ENCODE measurements around the gene SPEM3.
A peak's percentile ranks its signal among the peaks of the same experiment; 100 is the strongest.

Gene SPEM3

DNA sequence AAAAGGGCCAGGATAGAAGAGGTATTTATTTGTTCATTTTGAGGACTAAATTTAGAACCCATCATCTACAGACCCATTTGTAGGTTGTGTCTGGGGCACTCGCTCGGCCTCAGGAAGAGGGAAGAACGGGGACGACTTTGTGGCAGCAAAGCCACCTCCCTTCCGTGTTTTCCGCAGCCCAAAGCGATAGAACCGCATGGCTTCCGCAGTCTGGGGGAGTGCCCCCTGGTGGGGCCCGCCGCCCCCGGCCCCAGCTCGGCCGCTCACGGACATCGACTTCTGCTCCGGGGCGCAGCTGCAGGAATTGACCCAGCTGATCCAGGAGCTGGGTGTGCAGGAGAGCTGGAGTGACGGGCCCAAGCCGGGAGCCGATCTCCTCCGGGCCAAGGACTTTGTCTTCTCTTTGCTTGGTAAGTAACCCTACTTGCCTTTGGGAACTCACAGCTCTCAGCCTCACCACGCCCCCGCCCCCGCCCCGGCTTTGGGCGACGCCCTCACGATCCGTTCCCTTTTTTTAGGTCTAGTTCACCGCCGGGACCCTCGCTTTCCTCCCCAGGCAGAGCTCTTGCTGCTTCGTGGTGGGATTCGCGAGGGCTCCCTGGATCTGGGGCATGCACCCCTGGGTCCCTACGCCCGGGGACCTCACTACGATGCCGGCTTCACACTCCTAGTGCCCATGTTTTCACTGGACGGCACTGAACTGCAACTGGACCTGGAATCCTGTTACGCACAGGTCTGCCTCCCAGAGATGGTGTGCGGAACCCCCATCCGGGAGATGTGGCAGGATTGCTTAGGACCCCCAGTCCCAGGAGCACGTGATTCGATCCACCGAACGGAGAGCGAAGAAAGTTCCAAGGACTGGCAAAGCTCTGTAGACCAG is 7.3 kb downstream of the SPEM3 start:
- Histone ChIP-seq H3K79me2 (ENCODE audit: insufficient read depth, low read length) (peaks cover 43% of the 10 kb centered on the region; the same call in 1 of the 2 replicates), H3K4me2 (ENCODE audit: low read depth, low read length, poor library complexity, severe bottlenecking) (peak overlapping the region; percentile 95), H3K4me3 (ENCODE audit: low read length, poor library complexity, severe bottlenecking) (peak overlapping the region; percentile 95), H3K27me3 (ENCODE audit: insufficient read depth, low read length, poor library complexity, severe bottlenecking) (no peaks in the 10 kb centered on the region), H3K36me3 (ENCODE audit: insufficient read depth, low read length) (no peaks in the 10 kb centered on the region), H3K9me3 (ENCODE audit: insufficient read depth, low read depth, low read length) (no peaks in the 10 kb centered on the region), H3K9me2 (replicated peaks; ENCODE audit: low read depth, low read length) (no peaks in the 10 kb centered on the region), H2AFZ (ENCODE audit: low read length) (peak overlapping the region; percentile 78), H3K4me1 (ENCODE audit: insufficient read depth, low read length, poor library complexity, severe bottlenecking) (peaks cover 27% of the 10 kb centered on the region), H3F3A (ENCODE audit: low read depth) (no peaks in the 10 kb centered on the region; the same call in 1 of the 2 replicates), H4K20me1 (ENCODE audit: insufficient read depth, low read length, poor library complexity, severe bottlenecking) (peaks cover 13% of the 10 kb centered on the region), H3K9ac (ENCODE audit: low read depth, low read length, poor library complexity, severe bottlenecking) (peak overlapping the region; percentile 77)
- TF ChIP-seq EZH2phosphoT487 (IDR thresholded peaks at IDR 0.05; ENCODE audit: borderline replicate concordance) = no peak
- TF ChIP-seq, protein P1, sequence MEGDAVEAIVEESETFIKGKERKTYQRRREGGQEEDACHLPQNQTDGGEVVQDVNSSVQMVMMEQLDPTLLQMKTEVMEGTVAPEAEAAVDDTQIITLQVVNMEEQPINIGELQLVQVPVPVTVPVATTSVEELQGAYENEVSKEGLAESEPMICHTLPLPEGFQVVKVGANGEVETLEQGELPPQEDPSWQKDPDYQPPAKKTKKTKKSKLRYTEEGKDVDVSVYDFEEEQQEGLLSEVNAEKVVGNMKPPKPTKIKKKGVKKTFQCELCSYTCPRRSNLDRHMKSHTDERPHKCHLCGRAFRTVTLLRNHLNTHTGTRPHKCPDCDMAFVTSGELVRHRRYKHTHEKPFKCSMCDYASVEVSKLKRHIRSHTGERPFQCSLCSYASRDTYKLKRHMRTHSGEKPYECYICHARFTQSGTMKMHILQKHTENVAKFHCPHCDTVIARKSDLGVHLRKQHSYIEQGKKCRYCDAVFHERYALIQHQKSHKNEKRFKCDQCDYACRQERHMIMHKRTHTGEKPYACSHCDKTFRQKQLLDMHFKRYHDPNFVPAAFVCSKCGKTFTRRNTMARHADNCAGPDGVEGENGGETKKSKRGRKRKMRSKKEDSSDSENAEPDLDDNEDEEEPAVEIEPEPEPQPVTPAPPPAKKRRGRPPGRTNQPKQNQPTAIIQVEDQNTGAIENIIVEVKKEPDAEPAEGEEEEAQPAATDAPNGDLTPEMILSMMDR (conservative IDR thresholded peaks at IDR 0.05; ENCODE audit: low read length) = peak; percentile 56

DNA sequence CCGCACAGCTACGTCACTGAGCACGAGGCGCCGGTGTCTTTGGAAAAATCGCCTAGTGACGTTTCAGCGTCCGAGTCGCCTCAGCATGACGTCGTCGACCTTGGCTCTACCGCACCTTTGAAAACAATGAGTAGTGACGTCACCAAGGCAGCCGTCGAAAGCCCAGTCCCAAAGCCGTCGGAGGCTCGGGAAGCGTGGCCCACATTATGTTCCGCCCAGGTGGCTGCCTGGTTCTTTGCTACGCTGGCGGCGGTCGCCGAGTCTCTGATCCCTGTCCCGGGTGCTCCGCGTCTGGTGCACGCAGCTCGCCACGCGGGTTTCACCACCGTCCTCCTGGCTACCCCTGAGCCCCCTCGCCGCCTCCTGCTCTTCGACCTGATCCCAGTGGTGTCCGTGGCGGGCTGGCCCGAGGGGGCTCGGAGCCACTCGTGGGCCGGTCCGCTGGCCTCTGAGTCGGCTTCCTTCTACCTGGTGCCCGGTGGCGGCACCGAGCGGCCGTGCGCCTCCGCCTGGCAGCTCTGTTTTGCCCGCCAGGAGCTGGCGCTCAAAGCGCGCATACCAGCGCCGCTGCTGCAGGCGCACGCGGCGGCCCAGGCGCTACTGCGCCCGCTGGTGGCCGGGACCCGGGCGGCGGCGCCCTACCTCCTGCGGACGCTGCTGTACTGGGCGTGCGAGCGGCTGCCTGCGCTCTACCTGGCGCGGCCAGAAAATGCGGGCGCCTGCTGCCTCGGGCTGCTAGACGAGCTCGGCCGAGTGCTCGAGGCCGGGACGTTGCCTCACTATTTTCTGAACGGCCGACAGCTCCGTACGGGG is 8.1 kb downstream of the SPEM3 start:
- Histone ChIP-seq H3K79me2 (ENCODE audit: insufficient read depth, low read length) (peaks cover 43% of the 10 kb centered on the region; the same call in 1 of the 2 replicates), H3K27me3 (ENCODE audit: insufficient read depth, low read length, poor library complexity, severe bottlenecking) (no peaks in the 10 kb centered on the region), H3K9me2 (replicated peaks; ENCODE audit: low read depth, low read length) (no peaks in the 10 kb centered on the region), H3K4me3 (ENCODE audit: low read length, poor library complexity, severe bottlenecking) (peak overlapping the region; percentile 95), H3K4me1 (ENCODE audit: insufficient read depth, low read length, poor library complexity, severe bottlenecking) (peaks cover 27% of the 10 kb centered on the region), H3K4me2 (ENCODE audit: low read depth, low read length, poor library complexity, severe bottlenecking) (peak overlapping the region; percentile 95), H4K20me1 (ENCODE audit: insufficient read depth, low read length, poor library complexity, severe bottlenecking) (peaks cover 13% of the 10 kb centered on the region), H3F3A (ENCODE audit: low read depth) (no peaks in the 10 kb centered on the region; the same call in 1 of the 2 replicates), H3K9ac (ENCODE audit: low read depth, low read length, poor library complexity, severe bottlenecking) (peak overlapping the region; percentile 77), H2AFZ (ENCODE audit: low read length) (no peak overlapping the region), H3K36me3 (ENCODE audit: insufficient read depth, low read length) (no peaks in the 10 kb centered on the region), H3K9me3 (ENCODE audit: insufficient read depth, low read depth, low read length) (no peaks in the 10 kb centered on the region)
- TF ChIP-seq EZH2phosphoT487 (IDR thresholded peaks at IDR 0.05; ENCODE audit: borderline replicate concordance) = no peak
- TF ChIP-seq, protein P1 (conservative IDR thresholded peaks at IDR 0.05; ENCODE audit: low read length) = no peak

DNA sequence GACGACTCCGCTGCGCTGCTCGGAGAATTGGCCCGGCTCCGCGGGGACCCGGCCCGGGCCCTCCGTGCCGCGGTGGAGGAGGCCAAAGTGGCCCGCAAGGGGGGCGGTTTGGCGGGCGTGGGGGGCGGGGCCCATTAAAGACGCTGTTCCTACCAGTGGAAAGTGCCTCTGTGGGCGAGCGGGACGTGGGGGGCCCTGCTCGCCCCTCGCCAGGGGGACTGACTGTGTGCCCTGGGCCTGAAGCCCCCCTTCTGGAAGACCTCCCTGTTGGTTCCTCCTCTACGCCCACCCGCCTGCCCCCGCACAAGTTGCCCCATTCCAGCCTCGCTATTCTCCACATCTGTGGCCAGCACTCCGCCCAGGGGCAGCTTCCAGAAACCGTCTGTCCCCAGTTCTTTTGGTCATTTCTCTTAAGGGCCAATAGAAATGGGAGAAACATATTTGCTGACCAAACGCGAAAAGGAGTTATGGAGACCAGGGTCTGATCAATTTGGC is 8.8 kb downstream of the SPEM3 start:
- Histone ChIP-seq H3K9me2 (replicated peaks; ENCODE audit: low read depth, low read length) (no peaks in the 10 kb centered on the region), H3K4me3 (ENCODE audit: low read length, poor library complexity, severe bottlenecking) (peak overlapping the region; percentile 94), H2AFZ (ENCODE audit: low read length) (no peak overlapping the region), H3K9ac (ENCODE audit: low read depth, low read length, poor library complexity, severe bottlenecking) (no peak overlapping the region), H3K36me3 (ENCODE audit: insufficient read depth, low read length) (no peaks in the 10 kb centered on the region), H3K4me1 (ENCODE audit: insufficient read depth, low read length, poor library complexity, severe bottlenecking) (peaks cover 27% of the 10 kb centered on the region), H3F3A (ENCODE audit: low read depth) (no peaks in the 10 kb centered on the region; the same call in 1 of the 2 replicates), H3K9me3 (ENCODE audit: insufficient read depth, low read depth, low read length) (no peaks in the 10 kb centered on the region), H3K27me3 (ENCODE audit: insufficient read depth, low read length, poor library complexity, severe bottlenecking) (no peaks in the 10 kb centered on the region), H3K4me2 (ENCODE audit: low read depth, low read length, poor library complexity, severe bottlenecking) (peak overlapping the region; percentile 85), H3K79me2 (ENCODE audit: insufficient read depth, low read length) (peaks cover 43% of the 10 kb centered on the region; the same call in 1 of the 2 replicates), H4K20me1 (ENCODE audit: insufficient read depth, low read length, poor library complexity, severe bottlenecking) (peaks cover 13% of the 10 kb centered on the region)
- TF ChIP-seq, protein P1 (conservative IDR thresholded peaks at IDR 0.05; ENCODE audit: low read length) = no peak
- TF ChIP-seq EZH2phosphoT487 (IDR thresholded peaks at IDR 0.05; ENCODE audit: borderline replicate concordance) = no peak
